ENCODE results near the gene CCDC17. TPM values are rescaled to one million over a fixed set of nuclear protein-coding genes. Genes with fewer than 3 reads are reported as not detected.

Gene CCDC17
- total and polyA plus RNA-seq, 2 of the 8 experiments (the other 6 are each of a cell fraction or from before 2014, with no cell fraction given): 0.95 to 2.0 TPM

DNA sequence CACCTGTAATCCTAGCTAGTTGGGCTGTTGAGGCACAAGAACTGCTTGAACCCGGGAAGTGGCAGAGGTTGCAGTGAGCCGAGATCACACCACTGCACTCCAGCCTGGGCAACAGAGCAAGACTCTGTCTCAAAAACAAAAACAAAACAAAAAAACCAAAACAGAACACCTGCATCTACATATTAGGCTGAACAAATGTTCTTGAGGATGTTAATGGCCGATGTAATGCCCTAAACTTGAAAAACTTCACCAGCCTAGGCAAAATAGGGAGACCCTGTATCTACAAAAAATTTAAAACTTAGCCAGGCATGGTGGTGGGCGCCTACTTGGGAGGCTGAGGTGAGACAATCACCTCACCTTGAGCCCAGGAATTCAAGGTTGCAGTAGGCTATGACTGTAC, 44.7 kb upstream of the CCDC17 start:
- no peak overlapping the region for H3K14ac ChIP-seq (ENCODE audit: insufficient read length)
- DNase-seq (ENCODE audit: low read depth in 1 of 2, low spot score in 2 of 2): no peak
- no peaks in the 10 kb centered on the region for H3K27me3 ChIP-seq (replicated peaks in 1 of 4; ENCODE audit: control insufficient read depth in 3 of 4, extremely low read depth in 1 of 4, insufficient read depth in 3 of 4, low read length in 3 of 4)
- H2AFZ ChIP-seq (ENCODE audit: low read length): no peak overlapping the region
- no peak overlapping the region for H3K9ac ChIP-seq (replicated peaks in 1 of 4; ENCODE audit: extremely low read depth in 1 of 4, low read depth in 3 of 4, low read length in 3 of 4)
- H3K36me3 ChIP-seq (ENCODE audit: control insufficient read depth in 2 of 4, insufficient read depth in 4 of 4, low read length in 3 of 4): no peaks in the 10 kb centered on the region; a peak in 2 of 8 replicates
- H3K23ac ChIP-seq (ENCODE audit: insufficient read length): no peak overlapping the region
- CTCF ChIA-PET (ENCODE audit: partially characterized antibody): no interaction called here
- no peaks in the 10 kb centered on the region for H3K9me3 ChIP-seq (ENCODE audit: insufficient read depth in 2 of 2, low read depth in 1 of 2, low read length in 1 of 2)
- no peak overlapping the region for H2AK5ac ChIP-seq (ENCODE audit: low read depth, low read length)
- peaks cover 15 to 21% of the 10 kb centered on the region in 2 experiments for H4K20me1 ChIP-seq (replicated peaks in 1 of 2; ENCODE audit: control insufficient read depth in 1 of 2, insufficient read depth in 2 of 2, low read length in 2 of 2)
- H4K91ac ChIP-seq (replicated peaks; ENCODE audit: insufficient read length, low read length): no peak overlapping the region
- no peaks in the 10 kb centered on the region for H3K23me2 ChIP-seq (ENCODE audit: low read depth, low read length)
- WGBS, 2 experiments (ENCODE audit: extremely low coverage in 1 of 2, insufficient coverage in 1 of 2, insufficient read length in 1 of 2, insufficient replicate concordance in 2 of 2, low coverage in 1 of 2, low lambda C conversion rate in 2 of 2, missing lambda C conversion rate in 1 of 2): 94% methylated on average over 4 of the region's 4 CpGs; no CpG with 5 or more reads in 1 of the 2 experiments
- no peak overlapping the region for H3K56ac ChIP-seq (replicated peaks; ENCODE audit: insufficient read length, low read depth, low read length)
- POLR2A ChIA-PET (ENCODE audit: partially characterized antibody): interaction anchor here (1.4 to 1.6 kb wide), 2 partner anchors 15 to 136 kb away, joined by 3 to 6 read pairs; no protein-coding TSS in a partner anchor
- no peak overlapping the region for H2BK5ac ChIP-seq (ENCODE audit: low read depth, low read length)
- no peak overlapping the region for H3K18ac ChIP-seq (ENCODE audit: extremely low read depth, low read length)
- H3K4me1 ChIP-seq (replicated peaks in 1 of 4; ENCODE audit: control insufficient read depth in 3 of 4, insufficient read depth in 4 of 4, low read length in 3 of 4): no peaks in the 10 kb centered on the region
- no peak overlapping the region for H4K5ac ChIP-seq (ENCODE audit: insufficient read length, low read depth, low read length)
- no peak overlapping the region for H3K4ac ChIP-seq (replicated peaks; ENCODE audit: insufficient read length, low read depth, low read length)
- H3K4me3 ChIP-seq (ENCODE audit: extremely low read depth in 1 of 4, insufficient read depth in 2 of 4, low read depth in 3 of 4, low read length in 4 of 4): no peak overlapping the region
- no peak overlapping the region for H4K8ac ChIP-seq (ENCODE audit: extremely low read depth, insufficient read depth, low read length)
- H3K4me2 ChIP-seq (ENCODE audit: insufficient read depth in 1 of 2, low read depth in 2 of 2, low read length in 2 of 2): no peak overlapping the region
- H3K27ac ChIP-seq (ENCODE audit: low read depth, low read length): no peak overlapping the region
- H2BK15ac ChIP-seq (ENCODE audit: low read length): no peak overlapping the region
- no peak overlapping the region for H2BK20ac ChIP-seq (ENCODE audit: low read length)
- H3K79me1 ChIP-seq (ENCODE audit: low read depth, low read length): peaks cover 7% of the 10 kb centered on the region; the same call in 1 of the 2 replicates
- no peak overlapping the region for H2BK12ac ChIP-seq (ENCODE audit: low read depth, low read length)
- no peak for FAIRE-seq
- H2BK120ac ChIP-seq (replicated peaks; ENCODE audit: low read depth, low read length): no peak overlapping the region
- peaks cover 42 to 99% of the 10 kb centered on the region in 2 experiments for H3K79me2 ChIP-seq (ENCODE audit: control insufficient read depth in 1 of 2, insufficient read depth in 2 of 2, low read length in 2 of 2)
- TF ChIP-seq RFX5 (IDR thresholded peaks at IDR 0.05; ENCODE audit: borderline replicate concordance, low read depth, low read length): no peak
- no peak for TF ChIP-seq CHD1 (IDR thresholded peaks at IDR 0.05; ENCODE audit: low read depth, low read length)
- no peak for TF ChIP-seq CTBP2 (IDR thresholded peaks at IDR 0.05; ENCODE audit: borderline replicate concordance, insufficient read depth, insufficient read length, low read length)
- no peak for TF ChIP-seq BRCA1 (IDR thresholded peaks at IDR 0.05; ENCODE audit: low read depth, low read length)
- TF ChIP-seq KDM1A (IDR thresholded peaks at IDR 0.05; ENCODE audit: borderline replicate concordance, low read length): no peak
